Spleen (tissue), 7 donors: Measurements from ENCODE around the gene TAGLN2.

ENCODE experiments used
- POLR2AphosphoS5 ChIP-seq, 3 donors: sonication (generic); formaldehyde crosslinking; IDR thresholded peaks; one replicate each; pipeline ENCODE4 v1.5.1; 2017; ENCODE audit warnings: antibody characterized with exemption in 3 of 3
- TF ChIP-seq, protein P1 (sequence below), 11 experiments: fragments of 200-600 bp in 7 of 11; fragments of 450-650 bp in 4 of 11; sonication (generic) in 4 of 11; IDR thresholded peaks in 8 of 11; conservative IDR thresholded peaks in 3 of 11; 1 replicate in 7 of 11; 2 replicates in 4 of 11; pipeline versions ENCODE4 v1.4.0 to v1.8.0; 2016 to 2021; ENCODE audit warnings: antibody characterized with exemption in 11 of 11, inconsistent platforms in 4 of 11, mild to moderate bottlenecking in 1 of 11
- donor health status: DM: no; HTN: no; CAD: no; lungs with moderate emphysema.
- donor health status: DM: no; HTN: no; CAD: no.
- donor health status: DM: no; HTN: no; CAD: no.

DNA sequence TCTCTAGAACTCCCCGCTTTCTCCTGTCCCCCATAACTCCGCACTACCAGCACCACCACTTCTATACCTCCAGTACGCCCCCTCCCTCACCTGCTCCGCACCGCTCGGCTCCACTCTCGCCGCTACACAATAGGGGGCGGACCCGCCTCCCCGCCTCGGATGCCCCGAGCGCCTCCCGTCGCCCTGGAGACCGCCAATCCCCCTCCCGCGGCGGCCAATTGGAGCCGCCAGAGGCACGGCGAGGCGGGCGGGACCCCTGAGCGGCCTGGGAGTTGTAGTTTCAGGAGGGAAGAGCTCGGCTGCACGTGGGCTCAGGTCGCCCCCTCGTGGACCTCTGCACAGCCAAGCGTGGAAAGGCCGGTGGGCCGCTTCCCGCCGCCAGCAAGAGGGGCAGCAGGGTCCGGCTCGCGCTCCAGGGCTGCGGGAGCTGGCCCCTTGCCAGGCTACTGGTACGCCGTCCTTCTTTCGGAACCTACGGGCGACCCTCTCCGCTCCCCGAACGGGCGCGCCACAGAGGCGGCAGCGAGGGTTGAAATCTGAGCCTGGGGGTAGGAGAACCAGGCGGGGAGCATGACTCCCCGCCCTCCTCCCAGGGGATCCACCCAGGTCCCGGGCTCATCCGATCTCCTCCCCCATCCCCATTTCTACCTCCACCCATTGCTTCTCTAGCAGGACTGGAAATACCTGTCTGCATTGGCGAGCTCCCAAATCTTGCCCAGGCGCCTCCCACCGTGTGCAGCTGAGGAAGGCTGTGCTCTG is 20.4 kb upstream of the TAGLN2 start, which contains the start of gene IGSF9:
- TF ChIP-seq, protein P1, sequence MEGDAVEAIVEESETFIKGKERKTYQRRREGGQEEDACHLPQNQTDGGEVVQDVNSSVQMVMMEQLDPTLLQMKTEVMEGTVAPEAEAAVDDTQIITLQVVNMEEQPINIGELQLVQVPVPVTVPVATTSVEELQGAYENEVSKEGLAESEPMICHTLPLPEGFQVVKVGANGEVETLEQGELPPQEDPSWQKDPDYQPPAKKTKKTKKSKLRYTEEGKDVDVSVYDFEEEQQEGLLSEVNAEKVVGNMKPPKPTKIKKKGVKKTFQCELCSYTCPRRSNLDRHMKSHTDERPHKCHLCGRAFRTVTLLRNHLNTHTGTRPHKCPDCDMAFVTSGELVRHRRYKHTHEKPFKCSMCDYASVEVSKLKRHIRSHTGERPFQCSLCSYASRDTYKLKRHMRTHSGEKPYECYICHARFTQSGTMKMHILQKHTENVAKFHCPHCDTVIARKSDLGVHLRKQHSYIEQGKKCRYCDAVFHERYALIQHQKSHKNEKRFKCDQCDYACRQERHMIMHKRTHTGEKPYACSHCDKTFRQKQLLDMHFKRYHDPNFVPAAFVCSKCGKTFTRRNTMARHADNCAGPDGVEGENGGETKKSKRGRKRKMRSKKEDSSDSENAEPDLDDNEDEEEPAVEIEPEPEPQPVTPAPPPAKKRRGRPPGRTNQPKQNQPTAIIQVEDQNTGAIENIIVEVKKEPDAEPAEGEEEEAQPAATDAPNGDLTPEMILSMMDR (IDR thresholded peaks at IDR 0.05 in 8 of 11, conservative IDR thresholded peaks at IDR 0.05 in 3 of 11), result peak; percentile 9 to 72 (median 55)
- peak in 2 of 3 donors; percentile 60 to 65 for TF ChIP-seq POLR2AphosphoS5 (IDR thresholded peaks at IDR 0.05)
